Mucosa of rectum (tissue), 2 donors: Measurements from ENCODE around the gene DICER1.

Experiments used
- H3K27ac ChIP-seq, 2 donors: one replicate each; pipeline ENCODE4 v1.7.0; 2013; ENCODE audit warnings: inconsistent platforms in 2 of 2, low read depth in 2 of 2, low read length in 2 of 2
- H3K27me3 ChIP-seq, 2 donors: one replicate each; pipeline ENCODE4 v1.7.0; 2013; ENCODE audit warnings: low read length in 2 of 2; ENCODE audit not compliant: control insufficient read depth in 2 of 2, insufficient read depth in 2 of 2
- H3K36me3 ChIP-seq, 2 donors: one replicate each; pipeline ENCODE4 v1.7.0; 2013; ENCODE audit warnings: low read length in 2 of 2; ENCODE audit not compliant: control insufficient read depth in 2 of 2, insufficient read depth in 2 of 2
- H3K4me1 ChIP-seq, 2 donors: one replicate each; pipeline ENCODE4 v1.7.0; 2013; ENCODE audit warnings: low read length in 2 of 2, mild to moderate bottlenecking in 1 of 2; ENCODE audit not compliant: control insufficient read depth in 2 of 2, insufficient read depth in 2 of 2
- H3K4me3 ChIP-seq, 2 donors: one replicate each; pipeline ENCODE4 v1.7.0; 2013; ENCODE audit warnings: low read length in 2 of 2
- H3K9ac ChIP-seq, 2 donors: one replicate each; pipeline ENCODE4 v1.7.0; 2013; ENCODE audit warnings: low read length in 2 of 2, low read depth in 1 of 2, mild to moderate bottlenecking in 1 of 2
- H3K9me3 ChIP-seq, 2 donors: one replicate each; pipeline ENCODE4 v1.7.0; 2013; ENCODE audit warnings: low read length in 2 of 2; ENCODE audit not compliant: control insufficient read depth in 2 of 2
- donor health status: healthy.
- donor health status: Normal muscosa, but diverticular disease.

DICER1 gene

GRCh38 chr14:95151561-95151960, 5.8 kb downstream of the DICER1 start:
- Histone ChIP-seq H3K27me3 (no peaks in the 10 kb centered on the region), H3K9me3 (no peaks in the 10 kb centered on the region), H3K4me1 (peaks cover 8 to 27% of the 10 kb centered on the region in 2 donors), H3K27ac (no peak overlapping the region), H3K36me3 (no peaks in the 10 kb centered on the region), H3K4me3 (no peak overlapping the region), H3K9ac (no peak overlapping the region)

GRCh38 chr14:95150910-95151309, 6.4 kb downstream of the DICER1 start:
- H3K4me1 ChIP-seq, result peaks cover 7 to 30% of the 10 kb centered on the region in 2 donors
- H3K27ac ChIP-seq, result no peak overlapping the region
- H3K9me3 ChIP-seq, result no peaks in the 10 kb centered on the region
- H3K36me3 ChIP-seq, result no peaks in the 10 kb centered on the region
- H3K9ac ChIP-seq, result no peak overlapping the region
- H3K27me3 ChIP-seq, result no peaks in the 10 kb centered on the region
- no peak overlapping the region for H3K4me3 ChIP-seq

- H3K27me3 ChIP-seq, result no peaks in the 10 kb centered on the region
- H3K4me1 ChIP-seq, result peaks cover 0 to 18% of the 10 kb centered on the region in 2 donors
- no peaks in the 10 kb centered on the region for H3K36me3 ChIP-seq
- no peak overlapping the region for H3K4me3 ChIP-seq
- H3K27ac ChIP-seq, result no peak overlapping the region
- no peak overlapping the region for H3K9ac ChIP-seq
- no peaks in the 10 kb centered on the region for H3K9me3 ChIP-seq
These were observed 7.9 kb downstream of the DICER1 start for GRCh38 chr14:95149441-95149840.

- H3K4me3 ChIP-seq, result no peak overlapping the region
- H3K27ac ChIP-seq, result peak overlapping the region in 1 of 2 donors; percentile 83
- no peaks in the 10 kb centered on the region for H3K9me3 ChIP-seq
- H3K4me1 ChIP-seq, result peaks cover 0 to 16% of the 10 kb centered on the region in 2 donors
- no peaks in the 10 kb centered on the region for H3K27me3 ChIP-seq
- no peaks in the 10 kb centered on the region for H3K36me3 ChIP-seq
- H3K9ac ChIP-seq, result no peak overlapping the region
These were observed 9.7 kb downstream of the DICER1 start for GRCh38 chr14:95147597-95147996.

GRCh38 chr14:95146079-95146771, 11.1 kb downstream of the DICER1 start:
- peak overlapping the region in 1 of 2 donors; percentile 36 for H3K9ac ChIP-seq
- H3K4me3 ChIP-seq, result peak overlapping the region in 1 of 2 donors; percentile 11
- no peaks in the 10 kb centered on the region for H3K27me3 ChIP-seq
- H3K4me1 ChIP-seq, result peaks cover 0 to 18% of the 10 kb centered on the region in 2 donors
- no peaks in the 10 kb centered on the region for H3K9me3 ChIP-seq
- H3K27ac ChIP-seq, result peak overlapping the region; percentile 43 to 83
- H3K36me3 ChIP-seq, result no peaks in the 10 kb centered on the region

GRCh38 chr14:95144849-95145248, 12.5 kb downstream of the DICER1 start:
- Histone ChIP-seq H3K9me3 (no peaks in the 10 kb centered on the region), H3K27ac (peak overlapping the region in 1 of 2 donors; percentile 20), H3K9ac (no peak overlapping the region), H3K36me3 (no peaks in the 10 kb centered on the region), H3K4me1 (peaks cover 10 to 29% of the 10 kb centered on the region in 2 donors), H3K27me3 (no peaks in the 10 kb centered on the region), H3K4me3 (no peak overlapping the region)

GRCh38 chr14:95143808-95144620, 13.3 kb downstream of the DICER1 start:
- Histone ChIP-seq H3K9ac (peak overlapping the region in 1 of 2 donors; percentile 2), H3K27me3 (no peaks in the 10 kb centered on the region), H3K4me1 (peaks cover 10 to 34% of the 10 kb centered on the region in 2 donors), H3K4me3 (peak overlapping the region in 1 of 2 donors; percentile 6), H3K9me3 (no peaks in the 10 kb centered on the region), H3K27ac (peak overlapping the region in 1 of 2 donors; percentile 47), H3K36me3 (no peaks in the 10 kb centered on the region)

GRCh38 chr14:95142208-95142607, 15.1 kb downstream of the DICER1 start:
- H3K9ac ChIP-seq, result no peak overlapping the region
- H3K36me3 ChIP-seq, result no peaks in the 10 kb centered on the region
- no peaks in the 10 kb centered on the region for H3K9me3 ChIP-seq
- H3K27ac ChIP-seq, result no peak overlapping the region
- no peaks in the 10 kb centered on the region for H3K27me3 ChIP-seq
- peaks cover 15 to 39% of the 10 kb centered on the region in 2 donors for H3K4me1 ChIP-seq
- no peak overlapping the region for H3K4me3 ChIP-seq

- no peak overlapping the region for H3K9ac ChIP-seq
- no peaks in the 10 kb centered on the region for H3K36me3 ChIP-seq
- H3K27me3 ChIP-seq, result no peaks in the 10 kb centered on the region
- no peak overlapping the region for H3K27ac ChIP-seq
- peaks cover 15 to 39% of the 10 kb centered on the region in 2 donors for H3K4me1 ChIP-seq
- no peaks in the 10 kb centered on the region for H3K9me3 ChIP-seq
- no peak overlapping the region for H3K4me3 ChIP-seq
These were observed 15.6 kb downstream of the DICER1 start for GRCh38 chr14:95141684-95142083.
